Measurements from ENCODE around the gene WEE1.

DNA sequence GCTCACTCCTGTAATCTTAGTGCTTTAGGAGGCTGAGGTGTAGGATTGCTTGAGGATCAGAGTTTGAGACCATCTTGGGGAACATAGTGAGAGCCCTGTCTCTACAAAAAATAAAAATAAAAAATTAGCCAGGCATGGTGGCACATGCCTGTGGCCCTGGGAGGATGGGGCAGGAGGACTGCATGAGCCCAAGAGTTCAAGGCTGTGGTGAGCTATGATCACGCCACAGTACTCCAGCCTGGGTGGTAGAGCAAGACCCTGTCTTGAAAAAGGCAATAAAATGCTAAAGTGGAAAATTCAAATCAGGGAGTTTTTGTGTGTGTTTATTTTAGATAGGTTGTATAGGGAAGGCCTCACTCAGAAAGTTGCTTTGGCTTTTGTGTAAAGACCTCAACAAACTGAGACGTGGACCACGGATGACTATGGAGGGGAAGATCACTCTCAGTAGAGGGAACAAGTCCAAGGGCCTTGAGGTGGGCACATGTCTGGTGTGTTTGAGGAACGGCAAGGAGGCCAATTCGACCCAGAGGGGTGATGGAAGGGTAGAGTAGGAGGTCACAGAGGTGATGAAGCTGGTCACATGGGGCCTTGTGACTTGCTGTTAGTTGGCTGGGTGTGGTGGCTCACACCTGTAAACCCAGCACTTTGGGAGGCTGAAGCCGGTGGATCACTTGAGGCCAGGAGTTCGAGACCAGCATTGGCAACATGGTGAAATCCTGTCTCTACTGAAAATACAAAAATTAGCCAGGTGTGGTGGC is 35.7 kb downstream of the WEE1 start:
- TF ChIP-seq CTCF (IDR thresholded peaks at IDR 0.05) (no peak), ZFX (IDR thresholded peaks at IDR 0.05; ENCODE audit: borderline replicate concordance) (no peak)
